ENCODE results near the gene NSMF.

NSMF gene, protein sequence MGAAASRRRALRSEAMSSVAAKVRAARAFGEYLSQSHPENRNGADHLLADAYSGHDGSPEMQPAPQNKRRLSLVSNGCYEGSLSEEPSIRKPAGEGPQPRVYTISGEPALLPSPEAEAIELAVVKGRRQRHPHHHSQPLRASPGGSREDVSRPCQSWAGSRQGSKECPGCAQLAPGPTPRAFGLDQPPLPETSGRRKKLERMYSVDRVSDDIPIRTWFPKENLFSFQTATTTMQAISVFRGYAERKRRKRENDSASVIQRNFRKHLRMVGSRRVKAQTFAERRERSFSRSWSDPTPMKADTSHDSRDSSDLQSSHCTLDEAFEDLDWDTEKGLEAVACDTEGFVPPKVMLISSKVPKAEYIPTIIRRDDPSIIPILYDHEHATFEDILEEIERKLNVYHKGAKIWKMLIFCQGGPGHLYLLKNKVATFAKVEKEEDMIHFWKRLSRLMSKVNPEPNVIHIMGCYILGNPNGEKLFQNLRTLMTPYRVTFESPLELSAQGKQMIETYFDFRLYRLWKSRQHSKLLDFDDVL

DNA sequence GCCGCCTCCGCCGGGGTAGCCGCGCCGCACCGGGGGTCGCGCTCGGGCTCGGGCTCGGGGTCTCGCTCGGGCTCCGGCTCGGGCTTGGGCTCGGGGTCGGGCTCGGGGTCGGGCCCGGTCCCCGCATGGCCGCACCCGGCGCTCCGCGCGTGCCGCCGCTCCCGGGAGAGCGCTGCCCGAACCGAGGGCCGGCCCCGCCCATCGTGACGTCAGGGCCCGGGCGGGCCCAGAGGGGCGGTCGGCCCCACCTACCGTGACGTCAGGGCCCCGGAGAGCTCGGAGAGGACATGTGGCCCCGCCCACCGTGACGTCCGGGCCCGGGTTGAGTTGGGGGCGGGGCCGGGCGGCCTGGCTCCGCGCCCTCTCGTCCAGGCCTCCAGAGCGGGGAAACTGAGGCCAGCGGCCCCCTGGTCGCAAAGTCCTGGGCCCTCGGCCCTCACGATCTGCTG is at the start of gene NSMF:
Gene NSMF, minus strand, starts transcription at position 183 of the 449 bp plus-strand sequence. CDS start 232 bp downstream, outside the sequence.
- in situ Hi-C loops (cut with MboI; ENCODE audit: low sequenced_read_pairs) = no loop called here

DNA sequence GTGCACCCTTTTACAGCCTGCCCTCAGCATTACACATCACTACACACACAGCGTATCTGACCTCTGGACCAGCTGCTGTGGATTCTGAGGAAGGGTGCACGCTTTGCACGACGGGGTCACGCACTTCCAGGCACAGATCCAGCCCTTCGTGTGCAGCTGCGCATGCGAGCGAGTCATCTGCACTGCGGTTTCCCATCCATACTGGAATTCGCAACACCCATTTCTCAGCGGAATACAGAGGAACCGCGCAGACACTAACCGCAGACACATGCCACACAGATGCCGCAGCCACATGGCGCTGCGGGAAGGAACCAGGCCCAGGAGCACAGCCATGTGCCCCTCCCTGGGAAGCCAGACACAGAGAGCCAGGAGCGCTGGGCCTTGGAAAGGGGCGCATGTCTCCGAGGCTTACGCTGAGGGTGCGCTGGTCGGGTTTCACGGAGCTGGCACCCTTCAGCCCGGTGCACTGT is 47.6 kb upstream of the NSMF start:
- in situ Hi-C loops (cut with MboI; ENCODE audit: low sequenced_read_pairs) = no loop called here

DNA sequence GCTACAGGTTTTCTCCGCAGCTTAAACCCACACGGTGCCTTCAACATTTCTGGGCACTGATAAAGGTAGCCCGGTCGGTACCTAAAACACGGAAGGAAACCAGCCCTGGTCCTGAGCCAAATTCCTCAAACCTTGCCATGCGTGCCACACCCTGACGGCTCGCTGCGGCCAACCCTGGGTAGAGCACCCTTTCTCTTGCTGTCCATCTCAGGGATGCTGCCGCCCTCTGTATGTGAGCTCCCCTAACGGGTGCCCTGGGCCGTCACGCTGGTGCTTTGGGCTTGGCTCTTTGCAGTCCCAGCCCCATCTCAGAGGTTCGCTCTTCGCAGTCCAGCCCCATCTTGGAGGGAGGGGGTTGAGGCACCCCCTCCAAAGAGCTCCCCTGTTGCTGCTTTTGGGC is 47.1 kb upstream of the NSMF start:
- in situ Hi-C loops (cut with MboI; ENCODE audit: low sequenced_read_pairs) = no loop called here

DNA sequence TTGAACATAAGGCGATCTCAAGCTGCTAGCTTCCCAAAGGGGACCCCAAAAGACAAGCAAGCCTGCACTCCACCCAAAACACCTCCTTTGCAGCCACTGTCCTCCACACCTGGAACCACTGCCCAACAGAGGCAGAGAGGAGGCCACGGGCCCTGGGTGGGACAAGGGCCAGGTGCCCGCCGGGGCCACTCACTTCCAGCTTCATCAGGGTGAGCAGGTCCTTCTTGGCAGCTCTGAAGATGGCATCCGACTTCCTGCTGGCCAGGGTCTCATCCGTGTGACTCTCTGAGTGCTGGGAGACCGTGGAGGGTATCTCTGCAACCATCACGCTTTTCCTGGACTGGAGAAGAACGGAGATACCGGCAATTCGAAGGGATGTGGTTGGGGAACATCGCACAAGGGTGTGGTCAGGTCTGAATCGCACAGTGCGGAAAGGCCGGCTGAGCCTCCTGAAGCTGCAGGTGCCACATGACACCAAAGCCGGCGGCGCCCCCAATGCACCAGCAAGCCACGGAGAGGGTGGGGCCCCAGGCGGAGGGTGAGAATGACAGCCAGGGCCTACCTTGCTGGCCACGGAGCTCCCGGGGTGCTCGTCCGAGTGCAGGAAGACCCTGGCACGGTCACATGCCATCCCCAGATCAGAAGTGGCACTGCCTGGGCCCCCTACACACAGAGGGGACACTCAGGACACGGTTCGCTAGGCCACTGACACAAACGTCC is 46.4 kb upstream of the NSMF start:
- in situ Hi-C loops (cut with MboI; ENCODE audit: low sequenced_read_pairs) = no loop called here

DNA sequence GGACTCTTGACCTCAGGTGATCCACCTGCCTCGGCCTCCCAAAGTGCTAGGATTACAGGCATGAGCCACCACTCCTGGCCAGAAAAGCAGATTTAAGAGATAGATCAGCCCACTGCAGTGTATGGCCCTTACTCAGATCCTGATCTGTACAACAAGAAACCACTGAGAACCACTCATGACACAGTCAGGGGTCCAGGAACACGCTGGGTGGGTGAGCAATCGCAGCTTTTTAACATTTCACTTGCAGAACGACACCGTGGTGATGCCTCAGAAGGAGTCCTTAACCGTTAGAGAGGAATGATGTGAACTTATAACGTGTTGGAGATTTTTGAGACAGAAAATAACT is 45.3 kb upstream of the NSMF start:
- in situ Hi-C loops (cut with MboI; ENCODE audit: low sequenced_read_pairs) = no loop called here

DNA sequence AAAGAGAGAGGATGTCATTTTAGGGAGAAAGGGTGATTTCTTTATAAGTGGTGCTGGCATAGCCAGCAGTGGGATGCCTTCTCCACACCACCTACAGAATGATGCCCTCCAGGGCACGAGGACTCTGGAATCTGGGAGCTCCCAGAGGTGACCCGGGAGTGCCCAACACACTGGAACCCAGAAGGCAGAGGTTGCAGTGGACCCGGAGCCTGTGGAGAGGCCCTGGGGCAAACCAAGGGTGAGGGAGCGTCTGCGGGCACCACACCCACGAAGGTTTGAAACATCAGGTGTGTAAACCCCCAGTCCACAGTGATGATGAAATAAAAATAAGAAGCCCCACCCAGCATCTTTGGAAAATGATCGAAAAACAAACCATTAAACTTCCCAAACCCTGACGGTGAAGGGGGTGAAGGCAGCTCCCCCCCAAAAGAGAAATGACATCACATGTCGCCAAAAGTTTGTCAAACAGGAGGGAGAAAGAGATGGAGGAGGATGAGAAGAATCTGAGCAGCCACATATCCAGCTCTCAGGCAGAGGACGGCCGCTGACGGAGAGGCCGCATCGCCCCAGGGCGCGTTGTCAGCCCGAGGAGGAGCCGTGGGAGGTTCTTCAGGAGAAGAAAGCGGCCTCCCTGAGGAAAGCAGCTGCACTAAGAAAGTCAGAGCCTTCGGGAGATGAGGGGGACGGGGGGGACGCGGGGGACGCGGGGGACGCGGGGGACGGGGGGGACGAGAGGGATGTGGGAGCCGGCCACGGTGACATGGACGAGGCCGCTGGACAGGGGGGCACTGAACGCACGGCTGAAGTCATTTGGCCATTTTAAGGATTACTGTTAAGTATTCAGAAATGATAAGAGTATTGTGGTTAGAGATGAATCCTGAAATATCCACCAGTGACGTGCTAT is 43.1 kb upstream of the NSMF start:
- in situ Hi-C loops (cut with MboI; ENCODE audit: low sequenced_read_pairs) = no loop called here

DNA sequence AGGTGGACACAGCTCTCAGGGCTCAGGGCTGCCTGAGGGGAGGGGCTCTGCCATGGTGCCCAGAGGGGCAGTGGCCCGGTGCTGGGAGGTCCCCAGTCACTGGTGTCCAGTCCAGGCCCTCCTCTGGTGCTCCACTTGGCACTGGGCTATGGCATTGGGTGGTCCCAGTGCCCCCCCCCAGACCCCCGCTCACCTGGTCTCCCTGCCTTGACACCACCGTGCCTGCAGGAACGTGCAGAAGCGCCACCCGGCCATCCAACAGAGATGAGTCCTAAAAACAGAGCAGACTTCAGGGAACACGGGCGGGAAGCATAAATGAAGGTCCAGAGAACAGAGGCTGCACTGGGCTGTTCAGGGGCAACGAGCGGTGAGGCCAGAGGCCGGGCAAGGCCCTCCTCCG is 42.3 kb upstream of the NSMF start:
- in situ Hi-C loops (cut with MboI; ENCODE audit: low sequenced_read_pairs) = no loop called here

DNA sequence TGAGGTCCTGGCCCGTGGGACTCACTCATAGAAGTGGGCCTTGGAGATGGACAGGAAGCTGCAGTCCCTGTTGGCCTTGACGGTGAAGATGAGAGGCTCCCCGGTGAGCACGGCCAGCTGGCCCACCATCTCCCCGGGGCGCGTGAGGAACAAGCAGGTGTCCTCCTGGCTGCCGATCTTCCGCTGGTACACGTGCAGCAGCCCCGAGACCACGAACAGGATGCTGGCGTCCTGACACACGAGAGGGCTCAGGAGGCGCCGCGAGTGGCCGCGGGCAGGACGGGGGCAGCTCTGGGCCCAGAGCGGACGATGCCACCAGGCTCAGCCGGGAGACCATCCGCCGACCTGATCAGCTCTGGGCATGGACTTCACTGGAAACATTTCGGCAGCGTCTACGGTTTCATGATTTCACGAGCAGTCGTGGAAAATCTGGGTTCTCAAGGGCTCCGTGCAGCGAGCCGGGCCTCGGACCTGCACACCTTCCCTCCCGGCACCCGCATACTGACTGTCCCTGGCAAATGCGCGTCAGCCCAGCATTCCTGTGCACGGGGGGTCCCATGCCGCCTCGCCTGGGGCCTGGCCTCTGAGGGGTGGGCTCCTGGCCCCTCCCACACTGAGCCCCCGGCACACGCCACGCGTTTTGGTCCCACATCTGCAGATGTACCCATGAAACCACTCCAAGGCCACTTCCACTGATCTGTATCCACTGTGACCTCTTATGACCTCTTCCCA is 41.7 kb upstream of the NSMF start:
- in situ Hi-C loops (cut with MboI; ENCODE audit: low sequenced_read_pairs) = no loop called here

DNA sequence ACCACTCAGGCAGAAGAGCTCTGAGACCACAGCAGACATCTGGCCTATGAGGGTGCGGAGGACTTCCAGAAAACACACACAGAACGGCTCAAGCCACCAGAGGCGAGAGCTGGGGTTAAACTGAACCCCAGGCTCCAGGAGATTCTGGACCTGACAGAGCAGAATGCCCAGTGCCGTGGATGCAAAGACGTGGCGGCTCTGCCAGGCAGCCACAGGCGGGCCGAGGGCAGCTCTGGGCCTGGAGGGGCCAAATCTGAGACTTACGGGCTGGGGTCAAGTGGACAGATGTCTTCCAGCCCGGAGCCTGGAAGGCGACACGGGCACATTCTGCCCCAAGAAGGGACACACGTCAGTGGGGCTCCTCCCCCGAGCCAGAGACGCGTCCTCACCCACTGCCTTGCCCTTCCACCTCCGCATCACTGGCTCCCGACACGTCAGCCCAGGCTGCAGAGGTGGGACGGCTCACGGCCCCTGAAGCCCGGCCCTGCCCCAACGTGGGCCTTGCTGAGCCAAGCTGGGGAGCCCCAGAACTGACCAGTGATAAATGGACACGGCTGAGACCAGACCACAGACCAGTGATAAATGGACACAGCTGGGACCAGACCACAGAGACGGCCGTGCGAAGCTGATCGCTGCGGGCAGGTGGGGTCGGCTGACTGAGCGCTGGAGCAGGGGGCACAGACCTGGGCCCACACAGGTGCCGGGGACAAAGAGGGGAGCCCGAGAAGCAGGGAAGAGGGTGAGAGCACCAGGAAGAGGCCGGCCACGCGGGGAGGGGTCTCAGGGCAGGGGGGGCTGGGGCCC is 40.9 kb upstream of the NSMF start:
- in situ Hi-C loops (cut with MboI; ENCODE audit: low sequenced_read_pairs) = no loop called here

DNA sequence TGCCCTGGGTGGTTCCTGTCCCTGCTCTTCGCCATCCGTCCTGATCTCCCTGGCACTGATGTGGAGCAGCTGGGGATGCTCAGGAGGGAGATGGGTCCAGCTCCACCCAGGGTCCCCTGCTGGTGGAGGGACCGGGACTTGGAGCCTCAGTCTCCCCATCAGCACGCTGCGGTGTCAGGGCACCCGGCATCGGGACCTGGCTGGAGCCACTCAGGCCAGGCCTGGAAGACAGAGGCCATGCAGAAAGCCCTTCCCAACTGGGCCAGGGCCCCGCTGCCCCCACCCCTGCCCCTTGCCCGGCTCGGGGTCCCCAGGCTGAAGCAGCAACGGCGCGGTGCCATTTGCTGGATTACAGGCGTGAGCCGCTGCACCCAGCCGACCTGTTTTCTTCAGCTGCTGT is 40.3 kb upstream of the NSMF start:
- in situ Hi-C loops (cut with MboI; ENCODE audit: low sequenced_read_pairs) = no loop called here

DNA sequence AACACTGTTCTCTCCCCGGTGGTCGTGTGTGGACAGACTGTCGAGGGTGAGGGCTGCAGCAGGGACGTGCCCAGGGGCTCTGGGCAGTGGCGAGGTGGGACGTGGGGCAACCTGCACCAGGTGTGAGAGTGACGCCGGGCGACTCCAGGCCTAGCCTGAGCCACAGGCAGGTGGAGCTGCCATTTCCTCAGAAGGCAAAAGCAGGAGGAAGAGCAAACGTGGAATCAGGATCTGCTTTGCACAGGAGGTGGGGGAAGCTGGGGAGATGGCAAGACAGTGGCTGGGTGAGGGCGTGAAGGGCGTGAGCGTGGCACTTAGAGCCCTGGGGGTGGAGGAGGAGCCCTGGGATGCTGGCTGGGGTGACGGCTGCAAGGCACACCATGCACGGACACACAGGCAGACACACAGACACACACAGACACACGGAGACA is 39.6 kb upstream of the NSMF start:
- in situ Hi-C loops (cut with MboI; ENCODE audit: low sequenced_read_pairs) = no loop called here

DNA sequence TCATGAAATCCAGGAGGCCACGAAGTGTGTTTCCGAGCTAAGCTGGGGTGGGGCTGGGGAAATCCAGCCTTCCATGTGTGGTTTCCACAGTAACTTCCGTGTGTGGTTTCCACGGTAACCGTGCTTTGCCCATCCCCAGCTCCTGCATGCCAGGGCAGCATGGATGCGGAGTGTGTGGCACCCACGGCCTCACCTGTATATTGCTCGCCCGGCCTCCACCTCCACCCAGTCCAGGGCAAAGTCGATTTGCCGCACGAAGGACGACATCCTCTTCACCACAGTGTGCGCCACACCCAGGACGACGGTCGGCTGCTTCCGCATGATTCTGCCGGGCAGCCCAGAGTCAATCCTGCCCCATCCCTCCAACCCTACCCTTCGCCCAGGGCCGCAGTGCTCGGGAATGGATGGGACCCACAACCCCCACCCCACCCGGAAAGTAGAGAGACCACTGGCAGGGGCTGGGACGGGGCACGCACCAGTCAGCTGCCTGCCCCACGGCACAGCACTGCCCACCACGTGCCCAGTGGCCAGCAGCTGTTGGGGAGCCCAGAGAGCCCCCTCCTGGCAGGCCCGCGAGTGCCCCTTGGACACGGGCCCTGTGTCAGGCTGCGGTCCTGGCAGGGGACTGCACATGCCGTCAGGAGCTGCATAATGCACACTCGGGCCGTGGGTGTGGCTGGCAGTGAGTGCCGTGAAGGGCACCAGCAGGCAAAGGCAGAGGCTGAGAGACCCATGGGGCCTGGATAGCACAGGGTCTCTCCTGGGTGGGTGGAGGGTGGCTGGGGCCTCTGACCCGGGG is 39.0 kb upstream of the NSMF start:
- in situ Hi-C loops (cut with MboI; ENCODE audit: low sequenced_read_pairs) = no loop called here

DNA sequence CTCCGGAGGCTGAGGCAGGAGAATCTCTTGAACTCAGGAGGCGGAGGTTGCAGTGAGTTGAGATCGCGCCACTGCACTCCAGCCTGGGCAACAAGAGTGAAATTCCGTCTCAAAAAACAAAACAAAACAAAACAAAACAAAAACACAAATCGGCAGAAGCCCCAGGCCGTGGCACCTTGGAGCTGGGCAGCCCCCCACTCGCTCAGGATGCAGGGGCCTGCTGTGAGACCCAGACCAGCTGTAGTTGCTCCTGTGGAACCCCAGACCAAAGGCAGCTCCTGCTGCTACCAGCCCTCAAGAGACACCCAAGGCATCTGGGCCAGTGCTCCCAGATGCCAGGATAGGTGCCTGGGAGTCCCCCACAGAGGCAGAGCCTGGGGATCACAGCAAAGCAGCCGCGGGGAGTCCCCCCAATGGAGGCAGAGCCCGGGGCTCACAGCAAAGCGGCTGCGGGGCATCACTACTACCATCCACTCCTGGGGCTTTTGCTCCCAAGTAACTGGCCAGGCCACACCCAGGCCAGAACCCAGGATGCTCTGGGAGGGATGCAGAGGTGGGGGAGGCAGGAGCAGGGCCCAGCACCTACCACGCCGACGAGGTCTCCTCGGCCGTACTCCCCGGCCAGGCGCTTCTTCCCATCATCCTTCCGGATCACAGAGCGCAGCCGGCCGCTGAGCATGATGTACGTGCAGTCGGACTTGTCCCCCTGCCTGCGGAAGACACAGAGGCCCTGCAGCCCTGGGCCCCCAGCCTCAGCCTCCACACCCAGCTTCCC is 37.7 kb upstream of the NSMF start:
- in situ Hi-C loops (cut with MboI; ENCODE audit: low sequenced_read_pairs) = no loop called here

DNA sequence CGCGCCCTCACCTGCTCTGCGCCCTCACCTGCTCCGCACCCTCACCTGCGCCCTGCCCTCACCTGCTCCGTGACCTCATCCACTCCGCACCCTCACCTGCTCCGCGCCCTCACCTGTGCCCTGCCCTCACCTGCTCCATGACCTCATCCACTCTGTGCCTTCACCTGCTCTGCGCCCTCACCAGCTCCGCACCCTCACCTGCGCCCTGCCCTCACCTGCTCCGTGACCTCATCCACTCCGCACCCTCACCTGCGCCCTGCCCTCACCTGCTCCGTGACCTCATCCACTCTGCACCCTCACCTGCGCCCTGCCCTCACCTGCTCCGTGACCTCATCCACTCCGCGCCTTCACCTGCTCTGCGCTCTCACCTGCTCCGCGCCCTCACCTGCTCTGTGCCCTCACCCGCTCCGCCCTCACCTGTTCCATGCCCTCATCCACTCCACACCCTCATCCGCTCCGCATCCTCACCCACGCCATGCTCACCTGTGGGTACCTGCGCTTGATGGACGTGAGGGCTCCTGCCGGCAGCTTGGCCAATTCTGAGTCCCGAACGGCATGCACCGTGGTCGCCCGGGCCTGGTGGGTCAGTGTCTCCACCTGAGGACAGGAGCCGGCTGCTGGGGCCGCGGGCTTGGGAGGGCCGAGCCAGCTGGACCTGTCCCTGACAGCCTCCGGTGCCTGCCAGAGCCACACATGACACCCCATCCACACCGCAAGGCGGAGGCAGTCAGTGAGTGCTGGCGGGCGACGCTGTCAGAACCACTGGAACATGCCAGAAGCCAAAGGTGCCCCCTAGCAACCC is 35.6 kb upstream of the NSMF start:
- in situ Hi-C loops (cut with MboI; ENCODE audit: low sequenced_read_pairs) = no loop called here

DNA sequence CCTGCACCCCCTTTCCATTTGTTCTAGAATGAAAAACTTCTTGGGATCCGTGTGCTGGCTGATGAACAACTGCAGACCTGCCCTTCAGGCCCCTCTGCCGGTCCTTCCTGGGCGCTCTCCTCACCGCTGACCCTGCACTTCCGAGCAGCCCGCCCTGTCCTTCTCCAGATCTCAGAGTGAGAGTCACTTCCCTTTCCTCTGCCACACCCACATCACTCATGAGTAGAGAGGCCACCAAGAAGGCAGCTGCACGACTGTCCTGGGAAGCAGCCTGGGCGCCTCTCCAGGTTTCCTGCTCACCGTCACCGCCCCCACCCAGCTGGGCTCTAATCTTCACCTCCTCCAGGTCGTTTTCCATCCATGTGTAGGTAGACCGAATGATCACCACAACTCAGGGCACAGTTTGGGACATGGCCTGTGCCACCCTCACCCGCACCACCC is 35.0 kb upstream of the NSMF start:
- in situ Hi-C loops (cut with MboI; ENCODE audit: low sequenced_read_pairs) = no loop called here

DNA sequence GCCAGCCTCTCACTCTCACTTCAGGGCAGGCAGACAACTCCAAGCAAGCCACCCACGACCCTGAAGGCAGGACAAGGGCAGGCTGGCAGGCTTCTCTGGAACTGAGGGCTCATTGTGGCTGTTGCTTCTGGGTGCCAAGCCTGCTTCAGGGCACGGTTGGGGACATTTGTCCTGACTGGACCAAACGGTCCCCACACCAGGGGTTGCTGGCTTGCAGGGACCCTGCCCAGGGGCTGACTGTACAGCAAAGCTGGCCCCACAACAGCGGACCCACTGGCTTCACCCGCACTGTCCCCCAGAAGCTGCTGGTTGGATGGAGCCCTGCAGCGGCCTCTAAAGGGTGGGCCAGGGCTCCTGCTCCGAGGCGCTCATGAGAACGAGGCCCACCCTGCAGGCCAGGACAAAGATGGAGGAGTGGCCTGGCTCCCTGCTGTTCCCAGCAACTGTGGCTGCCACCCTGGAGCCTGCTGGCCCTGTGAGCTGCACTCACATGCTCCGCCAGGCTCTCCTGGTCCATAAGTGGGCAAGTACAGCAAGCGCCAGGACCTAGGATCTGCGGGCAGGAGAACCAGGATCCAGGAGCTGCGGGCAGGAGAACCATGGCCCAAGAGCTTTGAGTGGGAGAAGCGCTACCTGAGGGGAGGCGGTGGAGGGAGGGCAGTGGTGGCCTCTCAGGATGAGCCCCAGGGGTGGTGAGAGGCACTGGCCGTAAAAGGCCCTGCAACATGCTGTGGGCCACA is 34.4 kb upstream of the NSMF start:
- in situ Hi-C loops (cut with MboI; ENCODE audit: low sequenced_read_pairs) = no loop called here

Measured in HL-60/S4 treated with retinoic acid at 250 ng/mL for 4 days and 3 days (cell line).